ENCODE results near the gene WWOX.

Gene WWOX

DNA sequence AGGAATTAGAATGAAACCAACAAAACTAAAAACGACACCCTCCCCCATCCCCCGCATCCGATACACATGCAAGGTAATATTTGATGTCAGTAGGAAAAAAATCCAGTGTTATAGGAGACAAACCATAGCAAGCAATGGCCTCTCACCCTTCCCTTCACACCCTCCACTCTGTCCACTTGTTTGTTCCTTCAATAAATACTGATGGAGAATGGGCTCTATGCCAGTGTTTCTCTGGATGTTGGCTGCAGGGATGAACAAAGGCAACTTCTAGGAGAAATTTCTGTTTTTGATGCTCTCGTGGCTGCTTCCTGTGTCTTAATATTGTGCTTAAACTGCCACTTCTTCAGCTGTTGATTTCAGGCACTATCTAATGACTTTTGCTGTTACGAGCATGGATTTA is 98.8 kb downstream of the WWOX start:
- DNase-seq: no peak

DNA sequence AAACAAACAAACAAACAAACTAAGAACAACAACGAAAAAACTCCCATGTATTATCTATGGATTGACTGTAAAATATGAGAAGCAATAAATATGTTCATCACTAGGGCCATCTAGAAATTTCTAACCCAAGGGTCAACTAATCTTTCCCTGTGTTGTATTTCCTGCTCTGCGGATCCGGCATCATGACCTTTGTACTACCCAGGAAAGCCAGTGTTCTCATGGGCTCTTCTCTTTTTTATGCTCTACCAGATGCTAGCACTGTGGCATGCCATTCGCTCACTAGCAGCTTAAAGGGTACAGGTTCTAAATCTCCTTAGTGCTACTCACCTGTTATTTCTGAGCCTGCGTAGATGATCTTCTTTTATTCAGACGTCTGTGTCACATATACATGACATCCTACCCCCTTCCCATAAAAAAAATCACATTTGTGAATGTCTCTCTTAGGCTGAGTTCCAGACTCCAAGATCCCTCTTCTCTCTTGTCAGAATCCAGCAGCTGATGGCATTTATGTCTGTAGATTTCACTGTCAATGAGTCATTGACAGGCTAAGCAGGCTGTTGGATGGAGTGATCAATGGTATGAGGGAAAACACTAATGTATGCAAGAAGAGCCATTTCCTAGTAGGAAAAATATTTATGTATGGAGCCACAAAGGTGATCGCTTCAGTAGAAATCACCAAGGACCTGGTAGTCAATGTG is 100.0 kb downstream of the WWOX start:
- DNase-seq: no peak

DNA sequence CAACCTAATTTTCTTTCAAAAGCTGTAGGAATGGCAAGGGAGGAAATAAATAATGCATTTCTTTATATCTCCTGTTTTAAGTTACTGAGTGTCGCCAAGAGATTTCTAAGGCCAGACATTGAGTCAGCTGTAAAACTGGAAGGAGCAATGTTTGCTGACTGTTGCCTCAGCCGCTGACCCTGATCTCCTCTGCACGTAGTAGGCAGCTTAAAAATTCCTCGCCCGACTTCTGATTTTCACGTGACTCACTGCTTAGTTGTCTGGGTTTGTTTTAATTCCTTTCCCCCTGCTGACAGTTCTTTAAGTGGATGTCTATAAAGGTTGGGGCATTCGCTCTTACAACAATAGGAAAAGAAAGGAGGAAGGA is 100.6 kb downstream of the WWOX start:
- no peak for DNase-seq

DNA sequence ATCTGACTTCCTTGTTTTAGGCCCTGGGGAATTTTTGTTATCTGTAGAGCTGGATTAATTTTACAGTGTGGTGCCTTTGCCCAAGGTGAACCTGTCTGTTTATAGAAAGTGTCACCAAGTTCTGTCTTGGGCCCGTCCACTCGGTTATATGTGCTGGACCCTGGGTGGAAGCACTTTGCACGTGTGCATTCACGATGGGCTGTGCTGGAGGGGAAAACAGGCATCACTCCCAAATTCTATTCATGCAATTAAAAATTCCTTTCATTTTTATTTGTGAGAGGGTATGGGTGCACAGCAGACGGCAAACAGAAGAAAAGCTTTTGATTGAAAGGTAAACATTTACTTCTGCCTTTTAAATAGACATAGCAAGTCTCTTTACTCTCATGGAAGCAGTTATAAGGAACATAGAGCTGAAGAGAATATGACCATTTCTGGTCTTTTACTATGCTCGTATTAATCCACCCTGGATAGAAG is 101.2 kb downstream of the WWOX start:
- no peak for DNase-seq

DNA sequence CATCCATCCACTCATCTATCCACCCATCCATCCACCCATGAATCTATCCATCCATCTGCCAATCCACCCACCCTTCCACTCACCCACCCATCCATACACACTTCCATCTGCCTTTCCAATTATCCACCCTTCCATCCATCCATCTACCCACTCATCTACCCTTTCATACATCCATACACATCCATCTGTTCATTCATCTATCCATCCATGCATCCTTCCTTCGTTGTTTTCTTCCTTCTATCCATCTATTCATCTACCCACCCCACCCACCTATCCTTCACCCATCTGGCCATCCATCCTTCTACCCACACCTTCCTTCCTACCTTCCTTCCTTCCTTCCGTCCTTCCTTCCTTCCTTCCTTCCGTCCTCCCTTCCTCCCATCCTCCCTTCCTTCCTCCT is 106.1 kb downstream of the WWOX start:
- DNase-seq: no peak

DNA sequence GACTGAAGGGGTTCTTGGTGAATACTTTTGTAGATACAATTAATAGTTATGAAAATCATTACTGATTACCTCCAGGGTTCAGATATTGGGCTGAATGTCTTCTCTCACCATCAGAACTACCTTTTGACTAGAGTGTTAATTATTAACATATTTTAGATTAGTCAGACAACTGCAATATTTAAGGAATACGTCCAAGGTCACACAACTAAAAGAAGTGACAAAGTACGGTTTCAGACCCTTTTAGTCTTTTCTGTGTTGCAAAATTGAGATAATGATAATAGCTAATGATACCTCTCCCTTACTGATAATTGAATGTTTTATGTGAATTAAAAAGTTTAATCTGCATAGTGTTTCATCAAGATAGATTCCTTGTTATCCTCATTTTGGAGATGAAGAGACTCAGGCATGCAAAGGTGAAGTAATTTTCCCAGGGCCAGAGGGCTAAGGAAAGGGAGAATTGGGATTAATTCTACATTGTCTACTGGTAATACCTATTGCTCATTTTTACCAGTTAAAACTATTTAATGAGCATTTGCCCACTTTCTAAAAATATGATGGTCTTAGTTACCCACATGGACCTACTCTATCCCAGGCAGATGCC is 107.3 kb downstream of the WWOX start:
- no peak for DNase-seq

DNA sequence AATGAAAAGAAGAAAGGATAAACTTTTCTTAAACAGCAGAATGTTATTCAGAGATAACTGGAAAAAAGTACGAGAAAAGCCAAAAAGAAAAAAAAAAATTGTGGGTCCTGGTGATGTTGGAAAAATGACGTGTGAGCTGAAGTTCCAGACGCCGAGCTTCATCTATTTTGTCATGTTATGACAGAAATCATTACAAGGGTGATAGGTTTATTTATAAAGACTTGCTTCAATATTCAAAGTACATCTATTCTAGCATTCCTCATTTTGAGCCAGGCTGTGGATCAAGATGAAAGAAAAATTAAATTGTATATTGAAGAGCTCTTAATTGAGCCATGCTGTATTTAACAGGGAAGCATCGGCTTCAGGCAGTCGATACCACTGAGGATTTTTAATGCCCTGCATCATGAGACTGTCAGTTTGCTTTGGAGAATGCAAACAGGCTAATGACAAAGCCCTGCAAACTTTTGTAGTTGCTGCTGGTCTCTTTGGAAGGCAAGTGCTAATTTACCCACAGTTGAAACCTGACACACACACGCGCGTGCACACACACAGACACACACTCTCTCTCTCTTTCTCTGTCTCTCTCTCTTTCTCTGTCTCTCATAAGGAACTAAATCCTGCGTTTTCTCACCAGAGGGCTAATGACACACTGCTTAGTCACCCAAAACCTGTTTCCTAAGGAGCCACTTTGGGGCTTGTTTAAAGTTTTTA is 110.7 kb downstream of the WWOX start:
- no peak for DNase-seq

DNA sequence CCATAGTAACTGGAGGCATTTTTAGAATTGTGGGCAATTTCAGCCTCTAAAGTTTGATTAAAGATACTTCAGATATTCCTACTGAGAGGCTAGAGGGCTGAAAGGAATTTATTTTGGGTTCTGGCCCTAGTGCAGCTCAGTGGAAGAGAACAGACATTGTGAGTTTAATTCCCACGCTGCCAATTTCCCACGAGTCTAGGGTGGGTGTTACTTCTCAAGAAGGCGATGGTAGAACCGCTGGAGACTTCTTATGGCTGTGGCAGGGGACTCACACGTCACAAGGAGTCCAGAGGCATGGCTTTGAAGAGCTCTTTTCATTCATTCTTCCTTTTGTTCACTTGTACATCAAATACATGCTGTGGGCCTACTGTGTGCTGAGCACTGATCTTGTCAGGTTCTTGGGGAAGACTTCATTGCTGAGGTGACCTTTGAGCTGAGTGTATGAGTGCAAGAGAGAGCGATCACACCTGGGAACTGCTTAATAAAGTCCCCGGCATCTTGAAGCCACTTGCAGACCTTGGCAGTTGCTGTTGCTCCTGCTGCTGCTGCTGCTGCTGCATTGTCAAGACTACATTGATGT is 111.7 kb downstream of the WWOX start:
- no peak for DNase-seq

DNA sequence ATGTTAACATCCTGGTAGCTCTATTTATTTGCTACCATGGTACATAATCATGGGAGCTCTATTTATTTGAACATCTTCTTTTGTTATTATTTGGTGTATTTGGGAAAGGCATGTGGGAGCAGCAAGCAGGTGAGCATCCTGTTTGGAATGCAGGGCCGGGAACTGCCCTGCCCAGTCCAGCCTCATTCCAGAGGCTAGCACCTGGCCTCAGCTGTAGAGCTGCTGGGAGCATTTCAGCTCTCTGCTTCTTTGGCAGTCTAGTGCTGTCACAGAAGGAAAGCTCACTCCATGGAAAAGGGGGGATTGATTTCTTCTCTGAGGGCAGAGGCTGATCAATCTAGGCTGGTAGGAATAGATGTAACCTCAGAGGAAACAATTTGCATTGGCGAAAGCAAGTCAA is 112.5 kb downstream of the WWOX start:
- no peak for DNase-seq

DNA sequence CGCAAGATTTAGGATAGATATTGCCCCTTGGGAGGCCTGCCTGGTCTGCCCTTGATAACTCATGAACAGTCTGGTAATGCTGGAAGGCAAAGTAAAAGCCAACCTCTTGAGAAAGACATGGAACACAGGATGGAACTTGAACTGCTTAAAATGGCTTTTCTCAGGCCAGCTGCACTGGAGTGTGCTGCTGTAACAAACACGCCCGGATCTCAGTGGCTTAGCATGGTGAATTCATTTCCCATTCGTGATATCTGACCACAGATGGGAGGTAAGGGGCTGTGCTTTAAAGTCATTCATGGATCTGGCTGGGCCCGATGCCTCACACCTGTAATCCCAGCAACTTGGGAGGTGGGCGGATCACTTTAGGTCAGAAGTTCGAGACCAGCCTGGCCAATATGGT is 113.2 kb downstream of the WWOX start:
- DNase-seq: no peak

DNA sequence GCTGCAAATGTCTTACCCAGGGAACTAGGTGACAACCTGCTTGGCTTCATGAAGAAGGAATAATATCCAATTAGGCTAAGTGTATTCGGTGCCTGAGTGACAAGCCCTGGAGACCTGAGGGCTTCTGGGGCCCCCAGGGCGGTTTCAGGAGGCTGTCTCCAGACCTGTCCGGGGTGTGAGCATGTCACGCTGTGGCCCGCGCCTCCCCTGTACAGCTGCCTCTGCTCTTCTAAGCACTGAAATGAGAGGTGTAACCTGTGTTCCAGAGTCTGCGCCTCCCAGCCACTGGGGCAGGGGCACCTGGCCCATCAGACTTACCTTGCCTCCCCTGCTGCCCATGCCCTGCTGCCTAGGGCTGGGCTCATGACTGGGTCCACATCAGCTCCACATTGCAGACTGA is 114.3 kb downstream of the WWOX start:
- no peak for DNase-seq

DNA sequence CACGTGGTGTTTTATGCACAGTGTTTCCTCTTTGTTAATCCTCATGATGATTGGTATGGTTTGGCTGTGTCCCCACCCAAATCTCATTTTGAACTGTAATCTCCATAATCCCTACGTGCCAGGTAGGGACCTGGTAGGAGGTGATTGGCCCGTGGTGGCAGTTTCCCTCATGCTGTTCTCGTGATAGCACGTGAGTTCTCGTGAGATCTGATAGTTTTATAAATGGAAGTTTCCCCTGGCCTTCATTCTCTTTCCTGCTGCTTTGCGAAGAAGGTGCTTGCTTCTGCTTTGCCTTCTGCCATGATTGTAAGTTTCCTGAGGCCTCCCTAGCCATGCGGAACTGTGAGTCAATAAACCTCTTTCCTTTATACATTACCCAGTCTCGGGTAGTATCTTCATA is 115.8 kb downstream of the WWOX start:
- DNase-seq: no peak

DNA sequence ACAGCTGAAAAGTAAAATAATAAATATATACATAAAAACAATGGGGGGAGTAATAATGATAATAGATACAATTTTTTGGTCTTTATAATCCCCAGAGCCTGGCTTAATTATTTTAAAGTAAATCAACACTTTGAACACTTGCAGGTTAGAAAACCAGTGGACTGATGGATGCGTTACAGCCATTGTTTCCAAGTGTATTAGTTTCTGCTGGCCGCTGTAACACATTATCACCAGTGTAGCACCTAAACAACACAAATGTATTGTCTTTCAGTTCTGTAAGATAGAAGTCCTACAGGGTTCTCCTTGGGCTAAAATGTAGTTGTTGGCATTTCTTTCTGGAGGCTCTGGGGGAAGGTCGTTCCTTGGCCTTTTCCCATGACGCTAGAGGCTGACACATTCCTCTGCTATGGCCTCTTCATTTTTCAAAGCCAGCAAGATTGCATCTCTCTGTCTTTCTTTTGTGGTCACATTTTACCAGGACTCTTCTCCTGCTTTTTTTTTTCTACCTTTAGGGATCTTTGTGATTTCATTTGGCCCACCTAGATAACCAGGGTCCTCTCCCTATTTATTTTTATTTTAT is 116.8 kb downstream of the WWOX start:
- no peak for DNase-seq

DNA sequence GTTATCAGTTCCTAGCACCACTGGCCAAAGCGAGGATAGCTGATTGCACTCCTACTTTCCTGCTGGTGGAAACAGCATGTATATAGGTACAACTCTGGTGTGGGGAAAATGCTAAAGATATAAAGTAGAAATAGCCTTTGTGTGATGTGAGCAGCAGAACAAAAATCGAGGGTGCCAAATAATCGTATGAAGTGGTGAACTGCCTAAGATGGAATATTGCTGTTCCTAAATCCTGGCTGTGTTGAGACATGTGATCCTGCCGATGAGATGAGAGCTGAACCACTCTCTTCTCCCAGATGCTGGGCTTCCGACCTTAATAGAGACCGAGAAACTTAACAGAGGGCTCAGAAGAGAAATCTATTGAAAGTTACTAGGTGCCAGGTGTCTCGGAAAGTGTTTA is 117.8 kb downstream of the WWOX start:
- DNase-seq: no peak

DNA sequence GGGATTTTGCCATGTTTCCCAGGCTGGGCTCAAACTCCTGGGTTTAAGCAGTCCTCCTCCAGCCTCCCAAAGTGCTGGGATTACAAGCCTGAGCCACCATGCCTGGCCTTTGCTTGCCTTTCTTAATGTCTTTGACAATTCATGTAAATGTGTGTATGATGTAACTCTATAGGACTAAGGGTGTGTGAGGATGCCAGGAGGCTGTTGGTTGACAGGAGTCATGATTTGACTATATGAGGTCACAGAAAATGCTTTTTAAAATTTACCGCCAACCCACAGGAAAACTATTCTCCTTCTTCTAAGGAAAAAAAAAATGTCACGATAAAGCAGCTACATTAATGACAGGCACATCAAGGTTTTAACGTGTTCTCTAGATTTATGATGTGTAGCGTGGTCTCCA is 118.8 kb downstream of the WWOX start:
- no peak for DNase-seq

DNA sequence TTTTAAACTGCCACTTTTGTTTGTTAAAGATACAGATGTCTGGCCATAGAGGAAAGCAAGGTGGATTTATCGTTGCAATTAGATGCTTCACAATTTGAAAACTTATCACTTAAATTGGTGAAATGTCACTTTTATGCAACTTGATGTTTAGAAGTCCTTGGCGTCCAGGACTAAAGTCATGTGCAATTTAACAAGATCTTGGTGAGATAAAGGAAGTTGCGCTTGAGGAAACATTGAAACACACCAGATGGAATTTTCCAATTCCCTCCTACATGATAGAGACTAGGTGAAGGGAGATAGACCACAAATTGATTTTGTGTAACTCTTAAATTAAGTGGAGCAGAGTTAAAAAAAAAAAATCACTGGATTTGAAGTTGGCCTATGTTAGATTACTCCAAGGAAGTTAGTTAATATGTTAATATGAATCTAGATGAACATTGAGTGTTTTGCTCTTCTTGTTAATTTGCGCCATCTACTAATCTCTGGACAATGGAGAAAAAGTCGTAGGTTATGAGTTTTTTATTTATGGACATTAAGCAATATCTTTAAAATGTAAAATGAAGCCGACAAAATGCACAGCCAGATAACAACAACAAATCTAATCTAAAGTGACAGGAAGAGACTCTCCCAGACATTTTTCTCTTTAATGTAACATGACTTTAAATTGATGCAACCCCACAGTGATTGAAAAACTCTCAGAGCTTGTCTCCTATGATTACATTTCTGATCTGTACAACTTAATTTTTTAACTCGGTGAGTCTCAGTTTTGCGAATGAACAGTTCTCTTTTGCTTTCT is 119.6 kb downstream of the WWOX start:
- DNase-seq: no peak

DNA sequence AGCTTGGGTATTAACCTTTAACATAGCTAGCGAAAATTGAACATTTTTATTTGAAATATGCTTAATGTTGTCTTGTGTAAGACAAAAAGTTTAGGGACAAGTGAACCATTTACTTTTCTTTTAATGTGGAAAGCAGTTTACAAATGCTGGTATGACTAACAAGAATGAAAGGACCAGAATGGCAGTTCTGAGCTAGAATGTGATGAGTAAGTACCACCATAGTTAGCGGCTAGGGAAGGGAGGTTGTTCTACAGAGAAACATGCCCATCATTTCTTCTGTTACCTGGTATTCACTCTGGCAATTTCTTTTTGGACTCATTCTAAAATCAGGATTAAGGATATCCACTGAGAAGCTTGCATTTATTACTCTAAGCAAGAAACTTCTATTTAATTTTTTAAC is 121.1 kb downstream of the WWOX start:
- no peak for DNase-seq

DNA sequence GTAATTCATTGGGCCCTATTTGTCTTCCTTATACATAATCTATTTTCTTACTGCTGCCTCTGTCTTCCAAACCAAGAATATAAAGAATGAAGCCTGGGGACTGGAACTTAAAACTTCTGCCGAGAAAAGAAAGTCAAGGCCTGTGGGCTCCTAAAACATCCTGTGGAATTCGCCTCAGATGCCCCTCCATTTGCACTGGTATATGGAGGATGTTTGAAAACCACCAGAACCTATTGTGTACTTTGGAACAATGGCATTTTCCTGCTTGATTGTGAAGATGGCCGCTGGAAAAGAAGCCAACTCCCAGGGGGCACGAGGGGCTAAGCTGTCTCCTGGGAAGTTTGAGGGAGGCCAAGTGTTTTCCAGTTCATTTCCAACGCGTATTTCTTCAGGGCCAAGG is 122.4 kb downstream of the WWOX start:
- DNase-seq: no peak

DNA sequence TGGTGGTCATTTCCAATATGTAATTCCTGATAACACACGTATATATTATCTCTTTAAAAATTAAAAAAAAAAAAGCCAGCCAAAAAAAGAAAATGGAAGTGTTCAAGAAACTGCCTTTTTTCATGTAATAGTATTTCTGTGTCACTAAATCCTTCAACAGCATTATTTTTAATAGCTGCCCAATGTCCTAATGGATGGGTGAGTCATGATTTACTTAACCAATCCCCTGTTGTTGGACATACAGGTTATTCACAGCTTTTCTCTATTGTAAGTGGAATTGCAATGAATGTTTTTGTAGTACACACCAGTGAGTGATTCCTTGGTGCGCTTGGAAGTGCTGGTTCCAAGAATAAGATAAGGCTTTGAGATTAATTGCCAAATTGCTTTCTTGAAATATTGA is 124.9 kb downstream of the WWOX start:
- no peak for DNase-seq

DNA sequence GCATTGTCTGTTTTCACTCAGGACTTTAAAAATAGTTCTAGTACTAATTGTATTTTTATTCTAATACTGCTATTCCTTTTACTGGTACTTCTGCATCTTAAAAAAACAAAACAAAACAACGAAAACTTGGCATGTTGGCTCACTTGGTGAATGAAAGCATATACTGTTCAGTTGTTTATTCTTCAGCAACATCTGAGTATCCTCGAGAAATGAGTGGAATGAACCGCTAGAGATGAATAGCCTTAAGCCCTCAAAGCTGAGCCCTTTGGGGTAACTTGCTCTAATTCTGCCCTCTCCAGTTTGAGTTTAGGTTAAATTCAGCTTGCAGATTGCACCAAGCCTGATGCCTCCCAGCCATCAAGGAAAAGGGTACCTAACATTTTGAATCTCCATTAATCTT is 126.5 kb downstream of the WWOX start:
- DNase-seq: no peak

DNA sequence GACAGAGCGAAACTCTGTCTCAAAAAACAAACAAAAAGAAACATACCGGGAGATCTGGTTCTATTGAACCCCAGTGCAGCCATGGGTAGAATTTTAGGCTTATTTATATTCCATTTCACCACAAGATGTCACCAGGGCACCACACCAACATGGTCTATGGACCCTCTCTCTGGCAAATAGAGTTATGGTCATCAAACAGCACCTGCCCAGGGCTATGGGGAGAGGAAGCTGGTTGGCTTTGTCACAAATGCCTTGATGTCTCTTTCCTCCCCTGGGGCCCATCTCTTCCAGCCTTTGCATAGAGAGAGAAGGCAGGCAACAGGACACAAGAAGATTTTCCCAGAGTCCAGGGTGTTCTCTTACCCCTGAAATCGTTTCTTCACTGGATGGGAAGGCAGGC is 128.4 kb downstream of the WWOX start:
- DNase-seq: no peak

DNA sequence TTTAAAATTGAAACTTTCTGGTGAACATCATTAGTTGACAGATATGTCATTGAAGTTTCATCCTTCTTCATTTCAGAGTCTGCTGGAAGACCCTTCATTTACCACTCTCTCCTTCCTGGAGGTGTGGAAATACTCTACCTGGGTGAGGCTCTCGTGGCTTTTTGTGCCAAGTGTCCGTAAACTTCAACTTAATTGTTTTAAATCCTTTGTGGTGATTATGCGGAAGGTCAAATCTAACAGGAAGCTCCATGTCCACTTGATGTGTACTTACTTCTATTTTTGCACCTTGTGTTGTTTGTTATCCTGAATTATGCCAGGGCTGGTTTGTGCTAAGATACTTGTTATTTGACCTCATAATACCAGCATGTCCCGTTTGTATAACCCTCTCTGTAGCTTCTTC is 129.2 kb downstream of the WWOX start:
- no peak for DNase-seq

DNA sequence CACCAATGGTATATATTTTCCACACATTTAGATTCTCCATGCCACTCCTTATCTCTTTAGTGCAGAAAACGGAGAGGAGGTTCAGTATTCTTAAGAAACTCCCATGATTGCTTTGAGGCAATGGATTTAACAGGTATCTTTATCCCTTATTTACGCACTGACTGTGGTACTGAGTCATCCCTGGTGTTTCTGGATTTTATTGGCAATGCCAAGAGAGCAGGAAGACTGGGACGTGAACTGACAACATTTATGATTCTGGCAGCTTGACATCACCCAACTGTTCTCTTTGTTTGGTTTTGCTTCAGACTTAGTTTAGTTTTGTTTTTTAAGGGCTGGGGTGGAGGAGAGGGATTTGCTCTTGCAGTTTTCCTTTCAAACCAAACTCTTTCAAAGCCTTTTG is 131.4 kb downstream of the WWOX start:
- no peak for DNase-seq
